Keratinocyte (primary cell): ENCODE measurements around the gene TAGLN2. TPM values are rescaled to one million over a fixed set of nuclear protein-coding genes. Genes with fewer than 3 reads are reported as not detected.

ENCODE experiments used
- DNase-seq: peaks from one replicate; pipeline ENCODE4 v3.0.0-alpha.2; 2011; ENCODE audit warnings: low read depth, missing footprints, low spot score
- FAIRE-seq: peaks from 2 replicates; lab custom pipeline; 2011; peaks lifted over from hg19 to GRCh38; lab: Jason Lieb, UNC
- H2AFZ ChIP-seq: 2 replicates; pipeline ENCODE4 v1.6.0; 2012; ENCODE audit warnings: low read length, control low read depth, inconsistent platforms; ENCODE audit not compliant: control insufficient read depth
- H3K27ac ChIP-seq: 2 replicates; pipeline ENCODE4 v1.5.1; 2011; ENCODE audit warnings: low read length; ENCODE audit not compliant: control insufficient read depth, insufficient read depth
- H3K27me3 ChIP-seq: 3 replicates; pipeline ENCODE4 v1.6.0; 2011; ENCODE audit warnings: low read length; ENCODE audit not compliant: control insufficient read depth, insufficient read depth; ENCODE audit errors: extremely low read depth
- H3K36me3 ChIP-seq, 2 experiments: 2 replicates in 1 of 2; 3 replicates in 1 of 2; pipeline ENCODE4 v1.5.1; 2011; ENCODE audit warnings: low read length in 2 of 2, mild to moderate bottlenecking in 1 of 2; ENCODE audit not compliant: control insufficient read depth in 2 of 2, insufficient read depth in 2 of 2; ENCODE audit errors: extremely low read depth in 1 of 2
- H3K4me1 ChIP-seq: 3 replicates; pipeline ENCODE4 v1.5.1; 2011; ENCODE audit warnings: low read length; ENCODE audit not compliant: control insufficient read depth, insufficient read depth; ENCODE audit errors: extremely low read depth
- H3K4me2 ChIP-seq: 3 replicates; pipeline ENCODE4 v1.6.0; 2011; ENCODE audit warnings: low read depth, low read length; ENCODE audit not compliant: control insufficient read depth, insufficient read depth; ENCODE audit errors: extremely low read depth
- H3K4me3 ChIP-seq, 3 experiments: fragments of 200-600 bp in 1 of 3; sonication (generic) in 1 of 3; 2 replicates in 2 of 3; 3 replicates in 1 of 3; pipeline ENCODE4 v1.5.1; 2011 to 2016; ENCODE audit warnings: low read length in 3 of 3, mild to moderate bottlenecking in 3 of 3, control low read depth in 2 of 3, inconsistent platforms in 1 of 3, low read depth in 1 of 3, mixed read lengths in 1 of 3, mixed run types in 1 of 3, moderate library complexity in 1 of 3; ENCODE audit not compliant: control insufficient read depth in 2 of 3, insufficient read depth in 2 of 3; ENCODE audit errors: extremely low read depth in 1 of 3
- H3K79me2 ChIP-seq: 2 replicates; pipeline ENCODE4 v1.6.0; 2012; ENCODE audit warnings: low read length; ENCODE audit not compliant: control insufficient read depth, insufficient read depth
- H3K9ac ChIP-seq: 3 replicates; pipeline ENCODE4 v1.6.0; 2011; ENCODE audit warnings: low read length; ENCODE audit not compliant: control insufficient read depth, insufficient read depth; ENCODE audit errors: extremely low read depth
- H3K9me1 ChIP-seq: 3 replicates; pipeline ENCODE4 v1.6.0; 2011; ENCODE audit warnings: low read length; ENCODE audit not compliant: control insufficient read depth, insufficient read depth; ENCODE audit errors: extremely low read depth
- H3K9me3 ChIP-seq: 2 replicates; pipeline ENCODE4 v1.5.1; 2012; ENCODE audit warnings: low read depth, low read length; ENCODE audit not compliant: control insufficient read depth
- H4K20me1 ChIP-seq: 3 replicates; pipeline ENCODE4 v1.6.0; 2011; ENCODE audit warnings: low read length; ENCODE audit not compliant: control insufficient read depth, insufficient read depth; ENCODE audit errors: extremely low read depth
- EZH2 ChIP-seq: IDR thresholded peaks from one replicate; pipeline ENCODE4 v1.6.1; 2012; ENCODE audit warnings: inconsistent platforms, mild to moderate bottlenecking, low read length, moderate library complexity
- dilution Hi-C: fragments of 300-500 bp; cut with MboI; formaldehyde crosslinking; loops from one replicate; pipeline ENCODE4 v1.7.0; 2020; ENCODE audit warnings: low sequenced_read_pairs; ENCODE audit not compliant: extremely low pct_ligation_motif_present
- polyA plus RNA-seq, 5 experiments: library from polyadenylated mRNA; depleted of rRNA in 3 of 5; stranded (reverse) in 3 of 5; stranded (forward) in 1 of 5; unstranded in 1 of 5; fragments of >200 nt; gene quantifications; 1 replicate in 1 of 5; 2 replicates in 3 of 5; 3 replicates in 1 of 5; pipeline versions ENCODE4 v1.2.1 to v1.2.3, GENCODE V29; 2011 to 2012; ENCODE audit warnings: missing spikeins in 2 of 5, low read depth in 1 of 5, low replicate concordance in 1 of 5
- TF ChIP-seq, protein P1 (sequence below), 3 experiments: IDR thresholded peaks in 1 of 3; conservative IDR thresholded peaks in 1 of 3; optimal IDR thresholded peaks in 1 of 3; 2 replicates in 2 of 3; 3 replicates in 1 of 3; pipeline versions ENCODE3 to v1.5.1; 2011; ENCODE audit warnings: low read length in 3 of 3, mild to moderate bottlenecking in 3 of 3, moderate library complexity in 2 of 3, control low read depth in 1 of 3, inconsistent platforms in 1 of 3; ENCODE audit not compliant: insufficient read depth in 2 of 3; ENCODE audit errors: extremely low read depth in 1 of 3

The TAGLN2 gene
- polyA plus RNA-seq, 1 donor (not counting 4 experiments of a cell fraction or from before 2014, with no cell fraction given): 709 TPM

DNA sequence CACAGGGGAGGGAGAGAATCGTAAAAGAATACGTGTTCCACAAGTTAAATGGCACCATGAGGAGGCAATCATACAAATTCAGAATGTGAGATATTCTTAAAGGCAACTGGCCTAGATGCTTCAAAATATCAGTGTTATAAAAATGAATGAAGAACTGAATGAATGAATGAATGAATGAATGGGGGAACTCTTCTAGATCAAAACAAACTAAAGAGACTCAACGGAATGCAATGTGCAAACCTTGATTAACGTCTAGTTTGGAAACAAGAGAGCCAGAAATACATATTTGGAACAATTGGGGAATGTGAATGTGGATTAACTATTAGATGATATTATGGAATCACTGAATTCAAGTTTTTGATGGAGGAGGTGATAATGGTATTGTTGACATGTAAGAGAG, 42.2 kb downstream of the TAGLN2 start:
- Histone ChIP-seq H3K9me1 (no peaks in the 10 kb centered on the region), H3K9me3 (no peaks in the 10 kb centered on the region), H3K4me1 (peaks cover 36% of the 10 kb centered on the region), H3K36me3 (no peaks in the 10 kb centered on the region), H3K27me3 (no peaks in the 10 kb centered on the region), H3K4me3 (no peak overlapping the region), H2AFZ (no peak overlapping the region), H3K79me2 (no peaks in the 10 kb centered on the region), H3K4me2 (no peak overlapping the region), H3K9ac (no peak overlapping the region), H3K27ac (no peak overlapping the region), H4K20me1 (no peaks in the 10 kb centered on the region)
- FAIRE-seq (no peak), DNase-seq (no peak)
- TF ChIP-seq EZH2: no peak
- TF ChIP-seq, protein P1, sequence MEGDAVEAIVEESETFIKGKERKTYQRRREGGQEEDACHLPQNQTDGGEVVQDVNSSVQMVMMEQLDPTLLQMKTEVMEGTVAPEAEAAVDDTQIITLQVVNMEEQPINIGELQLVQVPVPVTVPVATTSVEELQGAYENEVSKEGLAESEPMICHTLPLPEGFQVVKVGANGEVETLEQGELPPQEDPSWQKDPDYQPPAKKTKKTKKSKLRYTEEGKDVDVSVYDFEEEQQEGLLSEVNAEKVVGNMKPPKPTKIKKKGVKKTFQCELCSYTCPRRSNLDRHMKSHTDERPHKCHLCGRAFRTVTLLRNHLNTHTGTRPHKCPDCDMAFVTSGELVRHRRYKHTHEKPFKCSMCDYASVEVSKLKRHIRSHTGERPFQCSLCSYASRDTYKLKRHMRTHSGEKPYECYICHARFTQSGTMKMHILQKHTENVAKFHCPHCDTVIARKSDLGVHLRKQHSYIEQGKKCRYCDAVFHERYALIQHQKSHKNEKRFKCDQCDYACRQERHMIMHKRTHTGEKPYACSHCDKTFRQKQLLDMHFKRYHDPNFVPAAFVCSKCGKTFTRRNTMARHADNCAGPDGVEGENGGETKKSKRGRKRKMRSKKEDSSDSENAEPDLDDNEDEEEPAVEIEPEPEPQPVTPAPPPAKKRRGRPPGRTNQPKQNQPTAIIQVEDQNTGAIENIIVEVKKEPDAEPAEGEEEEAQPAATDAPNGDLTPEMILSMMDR (optimal IDR thresholded peaks at IDR 0.05 in 1 of 3, IDR thresholded peaks at IDR 0.05 in 1 of 3, conservative IDR thresholded peaks at IDR 0.05 in 1 of 3; ENCODE audit: extremely low read depth in 1 of 3, insufficient read depth in 2 of 3, low read length in 3 of 3): no peak
- dilution Hi-C loops: no loop called here

- TF ChIP-seq, protein P1 (optimal IDR thresholded peaks at IDR 0.05 in 1 of 3, IDR thresholded peaks at IDR 0.05 in 1 of 3, conservative IDR thresholded peaks at IDR 0.05 in 1 of 3; ENCODE audit: extremely low read depth in 1 of 3, insufficient read depth in 2 of 3, low read length in 3 of 3): no peak
- no peak for TF ChIP-seq EZH2
- dilution Hi-C loops: no loop called here
- Histone ChIP-seq H3K4me3 (no peak overlapping the region), H4K20me1 (no peaks in the 10 kb centered on the region), H3K9me1 (no peaks in the 10 kb centered on the region), H3K79me2 (no peaks in the 10 kb centered on the region), H3K4me2 (peak overlapping the region; percentile 68), H3K9me3 (no peaks in the 10 kb centered on the region), H2AFZ (no peak overlapping the region), H3K36me3 (no peaks in the 10 kb centered on the region), H3K27me3 (no peaks in the 10 kb centered on the region), H3K27ac (peak overlapping the region; percentile 67), H3K9ac (no peak overlapping the region), H3K4me1 (peaks cover 39% of the 10 kb centered on the region)
- DNase-seq (no peak), FAIRE-seq (peak; percentile 76)
These were observed 42.8 kb downstream of the TAGLN2 start for GRCh38 chr1:159882527-159882862.
